Osteoblast (primary cell): Measurements from ENCODE around the gene ST6GALNAC3. TPM values are rescaled to one million over a fixed set of nuclear protein-coding genes. Genes with fewer than 3 reads are reported as not detected.

ENCODE experiments used
- DNase-seq: peaks from one replicate; pipeline ENCODE4 v3.0.0; 2011; ENCODE audit warnings: low spot score, mixed read lengths; ENCODE audit not compliant: insufficient read length; ENCODE audit errors: missing footprints
- H2AFZ ChIP-seq: 2 replicates; pipeline ENCODE4 v1.6.0; 2011; ENCODE audit warnings: mild to moderate bottlenecking, low read length
- H3K27ac ChIP-seq: 2 replicates; pipeline ENCODE4 v1.5.1; 2011; ENCODE audit warnings: mild to moderate bottlenecking, low read depth, low read length, moderate library complexity
- H3K27me3 ChIP-seq: 2 replicates; pipeline ENCODE4 v1.6.0; 2012; ENCODE audit warnings: mild to moderate bottlenecking, control low read depth, inconsistent platforms, low read length, moderate library complexity; ENCODE audit not compliant: insufficient read depth
- H3K36me3 ChIP-seq: 2 replicates; pipeline ENCODE4 v1.5.1; 2011; ENCODE audit warnings: mild to moderate bottlenecking, low read length, control low read depth, moderate library complexity; ENCODE audit not compliant: insufficient read depth
- H3K4me1 ChIP-seq: 2 replicates; pipeline ENCODE4 v1.5.1; 2011; ENCODE audit warnings: mild to moderate bottlenecking, low read length, control low read depth, moderate library complexity; ENCODE audit not compliant: insufficient read depth
- H3K4me2 ChIP-seq: 2 replicates; pipeline ENCODE4 v1.6.0; 2011; ENCODE audit warnings: mild to moderate bottlenecking, low read length; ENCODE audit not compliant: insufficient read depth
- H3K4me3 ChIP-seq: fragments of 200-600 bp; sonication (generic); 3 replicates; pipeline ENCODE4 v1.5.1; 2012; ENCODE audit warnings: mild to moderate bottlenecking, low read length, inconsistent platforms; ENCODE audit not compliant: insufficient read depth
- H3K79me2 ChIP-seq: 2 replicates; pipeline ENCODE4 v1.6.0; 2012; ENCODE audit warnings: mild to moderate bottlenecking, low read length, control low read depth, inconsistent platforms; ENCODE audit not compliant: insufficient read depth
- H3K9me3 ChIP-seq: 2 replicates; pipeline ENCODE4 v1.5.1; 2011; ENCODE audit warnings: low read depth, low read length, control low read depth
- H4K20me1 ChIP-seq: 2 replicates; pipeline ENCODE4 v1.6.0; 2012; ENCODE audit warnings: mild to moderate bottlenecking, low read length, control low read depth; ENCODE audit not compliant: insufficient read depth
- CTCF ChIP-seq: IDR thresholded peaks from 2 replicates; pipeline ENCODE4 v1.5.1; 2011; ENCODE audit warnings: mild to moderate bottlenecking, low read depth, low read length, moderate library complexity; ENCODE audit errors: extremely low read depth
- total RNA-seq: library from RNA; depleted of rRNA; stranded (reverse); fragments of >200 nt; gene quantifications from 2 replicates; pipeline ENCODE4 v1.2.3, GENCODE V29; 2012

ST6GALNAC3 gene
- total RNA-seq, 1 donor = not detected

- H3K36me3 ChIP-seq = no peaks in the 10 kb centered on the region
- no peaks in the 10 kb centered on the region for H3K27me3 ChIP-seq
- no peak for TF ChIP-seq CTCF
- no peak overlapping the region for H3K4me2 ChIP-seq
- no peak for DNase-seq
- no peaks in the 10 kb centered on the region for H3K4me1 ChIP-seq
- H2AFZ ChIP-seq = no peak overlapping the region
- no peaks in the 10 kb centered on the region for H3K79me2 ChIP-seq
- H4K20me1 ChIP-seq = no peaks in the 10 kb centered on the region
- no peak overlapping the region for H3K27ac ChIP-seq
- H3K4me3 ChIP-seq = no peak overlapping the region
- H3K9me3 ChIP-seq = peaks cover 2% of the 10 kb centered on the region
Observed at GRCh38 chr1:76503736-76504135, 429.2 kb downstream of the ST6GALNAC3 start.

GRCh38 chr1:76507376-76507775 is 432.8 kb downstream of the ST6GALNAC3 start:
- H3K4me1 ChIP-seq = no peaks in the 10 kb centered on the region
- no peaks in the 10 kb centered on the region for H3K79me2 ChIP-seq
- no peak overlapping the region for H3K4me3 ChIP-seq
- H3K9me3 ChIP-seq = peaks cover 2% of the 10 kb centered on the region
- TF ChIP-seq CTCF = no peak
- H3K27me3 ChIP-seq = no peaks in the 10 kb centered on the region
- H3K4me2 ChIP-seq = no peak overlapping the region
- no peak overlapping the region for H3K27ac ChIP-seq
- no peak for DNase-seq
- no peak overlapping the region for H2AFZ ChIP-seq
- H4K20me1 ChIP-seq = no peaks in the 10 kb centered on the region
- H3K36me3 ChIP-seq = no peaks in the 10 kb centered on the region

DNA sequence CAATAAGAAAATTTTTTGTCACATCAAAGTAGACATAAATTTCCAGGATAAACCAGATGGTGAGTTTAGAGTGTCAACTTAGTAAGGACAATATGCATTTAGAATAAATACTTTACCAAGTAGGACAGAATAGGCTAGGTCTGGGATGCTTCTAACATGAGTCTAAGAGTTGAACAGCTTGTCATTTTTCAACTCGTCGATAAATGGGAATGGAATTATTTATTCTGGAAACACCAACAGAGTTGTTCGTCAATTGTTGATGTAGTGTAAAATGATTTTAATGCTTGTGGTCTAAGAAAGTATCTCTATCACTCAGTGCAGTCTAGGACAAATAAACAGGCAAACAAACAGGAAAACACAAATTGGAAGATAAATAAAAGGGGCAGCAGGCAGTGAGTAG is 434.3 kb downstream of the ST6GALNAC3 start:
- no peak for TF ChIP-seq CTCF
- no peak overlapping the region for H3K27ac ChIP-seq
- no peak overlapping the region for H3K4me2 ChIP-seq
- no peaks in the 10 kb centered on the region for H3K79me2 ChIP-seq
- no peaks in the 10 kb centered on the region for H3K36me3 ChIP-seq
- H2AFZ ChIP-seq = no peak overlapping the region
- no peaks in the 10 kb centered on the region for H4K20me1 ChIP-seq
- H3K9me3 ChIP-seq = peaks cover 2% of the 10 kb centered on the region
- no peaks in the 10 kb centered on the region for H3K4me1 ChIP-seq
- DNase-seq = peak; percentile 3
- H3K27me3 ChIP-seq = no peaks in the 10 kb centered on the region
- no peak overlapping the region for H3K4me3 ChIP-seq

GRCh38 chr1:76510672-76511557 is 436.4 kb downstream of the ST6GALNAC3 start:
- no peak overlapping the region for H3K27ac ChIP-seq
- peaks cover 2% of the 10 kb centered on the region for H3K9me3 ChIP-seq
- H3K36me3 ChIP-seq = no peaks in the 10 kb centered on the region
- no peak for DNase-seq
- H2AFZ ChIP-seq = no peak overlapping the region
- H3K4me3 ChIP-seq = no peak overlapping the region
- H3K79me2 ChIP-seq = no peaks in the 10 kb centered on the region
- no peaks in the 10 kb centered on the region for H3K4me1 ChIP-seq
- H3K27me3 ChIP-seq = no peaks in the 10 kb centered on the region
- no peaks in the 10 kb centered on the region for H4K20me1 ChIP-seq
- no peak overlapping the region for H3K4me2 ChIP-seq
- no peak for TF ChIP-seq CTCF
